ENCODE data around the gene SYNJ1.
"Not testable (repeated sequence)": the region's sequence is repeated elsewhere in the genome, so short reads cannot be mapped to it uniquely, and the experiment has no call there.

Gene SYNJ1

DNA sequence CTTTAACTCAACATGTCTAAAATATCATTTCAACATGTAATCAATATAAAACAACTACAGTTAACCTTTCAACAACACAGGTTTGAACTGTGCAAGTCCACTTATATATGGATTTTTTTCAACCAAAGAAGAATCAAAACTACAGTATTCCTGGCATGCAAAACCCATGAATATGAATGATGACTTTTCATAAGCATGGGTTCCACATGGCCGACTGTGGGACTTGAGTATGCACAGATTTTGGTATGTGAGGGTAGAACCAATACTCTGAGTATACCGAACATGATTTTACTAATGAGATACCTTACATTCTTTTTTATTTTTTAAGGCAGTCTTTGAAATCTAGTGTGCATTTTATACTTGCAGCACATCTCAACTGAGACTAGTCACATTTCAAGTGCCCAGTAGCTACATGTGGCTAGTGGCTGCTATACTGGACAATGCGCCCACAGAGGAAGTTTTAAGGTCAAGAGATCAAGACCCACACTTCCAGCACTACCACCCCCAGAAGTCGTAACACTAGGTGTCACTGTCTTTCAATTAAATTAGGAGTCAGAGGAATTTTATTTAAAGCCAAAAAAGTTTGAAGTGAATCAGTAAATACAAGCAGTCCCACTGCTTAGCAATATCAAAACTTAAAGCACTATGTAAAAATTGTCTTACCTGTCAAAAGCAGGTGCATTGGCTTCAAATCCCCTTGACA lies 40.0 kb downstream of the SYNJ1 start:
- no peak overlapping the region for H3K27ac Mint-ChIP-seq
- H3K4me3 Mint-ChIP-seq: no peak overlapping the region
- H3K36me3 Mint-ChIP-seq: peaks cover 4% of the 10 kb centered on the region
- H3K4me1 Mint-ChIP-seq (ENCODE audit: low read depth): no peaks in the 10 kb centered on the region
- no peaks in the 10 kb centered on the region for H3K9me3 Mint-ChIP-seq (ENCODE audit: low read depth)
- no peaks in the 10 kb centered on the region for H3K27me3 Mint-ChIP-seq

DNA sequence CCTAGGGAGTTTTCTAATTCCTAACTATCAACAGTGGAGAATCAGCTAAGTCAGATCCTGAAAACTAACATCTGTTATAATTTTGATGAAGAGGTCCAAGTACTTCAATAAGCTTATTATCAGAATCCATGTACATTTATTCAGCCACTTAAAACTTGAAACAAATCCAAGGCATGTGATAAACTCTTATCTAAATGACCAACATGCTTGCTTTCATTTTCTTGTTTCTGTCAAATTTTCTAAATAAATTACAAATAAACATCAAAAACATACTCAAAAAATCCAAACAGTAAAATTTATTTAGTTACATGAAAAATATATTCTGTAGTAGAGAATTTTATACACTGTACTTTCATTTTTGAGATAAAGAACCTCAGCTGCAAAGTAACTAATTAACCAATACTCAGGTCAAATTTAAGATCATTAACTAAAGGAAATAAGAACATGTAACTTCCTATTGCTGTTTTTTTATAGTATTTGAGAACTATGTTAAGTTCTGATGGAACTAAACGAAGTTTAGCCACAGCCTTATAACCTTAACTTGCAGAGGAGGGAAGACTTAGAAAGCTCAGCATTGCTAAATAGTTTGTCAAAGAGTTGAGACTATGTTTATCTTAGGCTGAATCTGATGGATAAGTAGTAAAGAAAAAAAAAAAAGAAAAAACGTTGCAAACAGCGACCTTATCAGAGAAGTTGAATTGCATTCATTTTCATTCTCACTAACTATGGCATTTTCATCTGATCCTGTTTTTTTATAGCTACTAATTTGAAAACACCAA lies 44.9 kb downstream of the SYNJ1 start:
- Mint-ChIP-seq H3K4me1 (ENCODE audit: low read depth) (no peaks in the 10 kb centered on the region), H3K36me3 (peaks cover 4% of the 10 kb centered on the region), H3K27ac (no peak overlapping the region), H3K9me3 (ENCODE audit: low read depth) (no peaks in the 10 kb centered on the region), H3K4me3 (no peak overlapping the region), H3K27me3 (no peaks in the 10 kb centered on the region)

DNA sequence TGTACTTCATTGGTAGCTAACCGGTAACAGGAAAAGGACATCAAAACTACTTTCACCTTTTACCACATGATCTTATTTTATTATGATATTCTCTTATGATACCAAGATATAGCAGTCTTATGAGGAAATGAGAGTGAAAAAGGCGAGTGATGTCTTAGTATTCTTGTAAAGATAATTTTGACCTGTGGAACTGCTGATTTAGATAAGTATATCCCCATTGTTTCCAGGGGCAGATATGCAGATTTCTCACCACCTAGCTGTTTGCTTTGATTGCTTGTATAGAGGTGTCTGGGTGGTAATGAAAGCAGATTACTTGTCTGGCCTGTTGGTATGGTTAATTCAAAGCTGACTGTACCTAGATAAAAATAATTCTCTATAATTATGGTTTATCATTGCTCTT lies 53.1 kb downstream of the SYNJ1 start:
- Mint-ChIP-seq H3K4me3 (no peak overlapping the region), H3K36me3 (peaks cover 10% of the 10 kb centered on the region), H3K9me3 (ENCODE audit: low read depth) (no peaks in the 10 kb centered on the region), H3K27ac (no peak overlapping the region), H3K4me1 (ENCODE audit: low read depth) (no peaks in the 10 kb centered on the region), H3K27me3 (no peaks in the 10 kb centered on the region)

DNA sequence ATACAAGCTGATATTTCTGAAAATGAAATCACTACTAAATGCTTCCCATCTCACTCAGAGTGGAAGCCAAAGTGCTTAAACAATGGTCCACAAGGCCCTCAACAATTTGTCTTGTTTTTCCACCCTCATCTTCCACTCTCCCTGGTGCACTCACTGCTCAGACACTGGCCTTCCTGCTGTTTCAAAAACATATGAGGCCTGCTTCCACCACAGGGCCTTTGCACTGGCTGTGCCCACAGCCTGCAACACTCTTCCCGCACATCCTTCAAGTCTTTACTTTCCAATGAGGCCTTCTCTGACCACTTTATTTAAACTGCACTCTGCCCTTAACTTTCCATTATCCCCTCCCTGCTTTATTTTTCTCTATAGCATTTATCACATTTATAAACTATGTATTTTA lies 53.8 kb downstream of the SYNJ1 start:
- Mint-ChIP-seq H3K4me1 (ENCODE audit: low read depth) (no peaks in the 10 kb centered on the region), H3K27me3 (no peaks in the 10 kb centered on the region), H3K36me3 (peaks cover 10% of the 10 kb centered on the region), H3K27ac (no peak overlapping the region), H3K9me3 (ENCODE audit: low read depth) (no peaks in the 10 kb centered on the region), H3K4me3 (no peak overlapping the region)

DNA sequence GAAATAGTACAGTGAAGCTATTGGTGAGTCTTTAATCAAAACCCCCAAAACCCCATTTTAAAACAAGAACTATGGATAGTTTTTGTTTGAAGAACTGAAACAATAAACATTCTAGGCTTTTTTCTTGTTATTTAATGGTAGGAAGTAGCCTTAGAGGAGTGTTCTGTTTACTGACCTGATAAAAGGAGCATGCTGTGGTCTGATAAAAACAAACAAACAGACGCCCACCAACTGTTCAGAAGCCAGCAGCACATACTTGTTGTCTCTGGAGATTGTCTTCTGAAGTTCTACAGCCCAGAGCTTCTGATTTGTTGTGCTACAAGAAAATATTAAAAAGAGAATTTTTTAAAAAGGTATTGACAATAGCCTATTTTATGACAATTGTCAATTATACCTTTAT lies 61.6 kb downstream of the SYNJ1 start:
- H3K9me3 Mint-ChIP-seq (ENCODE audit: low read depth): peaks cover 11% of the 10 kb centered on the region
- no peaks in the 10 kb centered on the region for H3K27me3 Mint-ChIP-seq
- H3K27ac Mint-ChIP-seq: no peak overlapping the region
- no peaks in the 10 kb centered on the region for H3K4me1 Mint-ChIP-seq (ENCODE audit: low read depth)
- H3K36me3 Mint-ChIP-seq: peaks cover 36% of the 10 kb centered on the region
- no peak overlapping the region for H3K4me3 Mint-ChIP-seq

DNA sequence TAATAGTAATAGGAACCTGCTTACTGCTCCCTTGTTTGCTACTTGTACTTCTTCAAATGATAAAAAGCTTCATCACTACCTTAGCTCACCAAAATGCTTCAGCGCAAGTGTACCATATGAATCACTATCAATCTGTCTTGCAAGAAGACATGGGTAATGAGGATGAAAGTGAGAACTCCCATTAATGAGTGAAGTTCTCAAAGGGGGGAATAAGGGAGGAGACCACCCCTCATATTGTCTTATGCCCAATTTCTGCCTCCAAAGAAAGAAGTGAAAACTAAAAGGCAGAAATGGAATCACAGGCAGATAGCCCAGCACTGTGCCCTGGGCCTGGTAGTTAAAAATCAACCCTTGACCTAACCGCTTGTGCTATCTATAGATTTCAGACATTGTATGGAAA lies 63.7 kb downstream of the SYNJ1 start:
- not testable (repeated sequence) for H3K27ac Mint-ChIP-seq; H3K4me1 Mint-ChIP-seq (ENCODE audit: low read depth); H3K4me3 Mint-ChIP-seq; H3K27me3 Mint-ChIP-seq
- Mint-ChIP-seq H3K36me3 (peaks cover 36% of the 10 kb centered on the region), H3K9me3 (ENCODE audit: low read depth) (peaks cover 11% of the 10 kb centered on the region)

DNA sequence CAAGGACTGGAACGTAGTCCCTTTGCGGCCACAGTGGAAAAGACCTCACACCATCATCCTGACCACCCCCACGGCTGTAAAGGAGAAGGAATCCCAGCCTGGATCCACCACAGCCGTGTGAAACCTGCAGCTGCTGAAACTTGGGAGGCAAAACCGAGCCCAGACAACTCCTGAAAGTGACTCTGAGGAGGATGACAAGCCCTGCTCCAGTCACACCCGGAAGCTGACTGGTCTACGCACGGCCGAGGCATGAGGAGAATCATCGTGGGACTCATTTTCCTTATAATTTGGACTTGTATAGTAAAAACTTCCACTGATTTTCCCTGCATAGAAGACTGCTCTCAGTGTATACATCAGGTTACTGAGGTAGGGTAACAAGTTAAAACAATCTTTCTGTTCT lies 65.8 kb downstream of the SYNJ1 start:
- not testable (repeated sequence) for H3K4me1 Mint-ChIP-seq (ENCODE audit: low read depth); H3K4me3 Mint-ChIP-seq; H3K27ac Mint-ChIP-seq; H3K27me3 Mint-ChIP-seq
- Mint-ChIP-seq H3K9me3 (ENCODE audit: low read depth) (peaks cover 11% of the 10 kb centered on the region), H3K36me3 (peaks cover 31% of the 10 kb centered on the region)

DNA sequence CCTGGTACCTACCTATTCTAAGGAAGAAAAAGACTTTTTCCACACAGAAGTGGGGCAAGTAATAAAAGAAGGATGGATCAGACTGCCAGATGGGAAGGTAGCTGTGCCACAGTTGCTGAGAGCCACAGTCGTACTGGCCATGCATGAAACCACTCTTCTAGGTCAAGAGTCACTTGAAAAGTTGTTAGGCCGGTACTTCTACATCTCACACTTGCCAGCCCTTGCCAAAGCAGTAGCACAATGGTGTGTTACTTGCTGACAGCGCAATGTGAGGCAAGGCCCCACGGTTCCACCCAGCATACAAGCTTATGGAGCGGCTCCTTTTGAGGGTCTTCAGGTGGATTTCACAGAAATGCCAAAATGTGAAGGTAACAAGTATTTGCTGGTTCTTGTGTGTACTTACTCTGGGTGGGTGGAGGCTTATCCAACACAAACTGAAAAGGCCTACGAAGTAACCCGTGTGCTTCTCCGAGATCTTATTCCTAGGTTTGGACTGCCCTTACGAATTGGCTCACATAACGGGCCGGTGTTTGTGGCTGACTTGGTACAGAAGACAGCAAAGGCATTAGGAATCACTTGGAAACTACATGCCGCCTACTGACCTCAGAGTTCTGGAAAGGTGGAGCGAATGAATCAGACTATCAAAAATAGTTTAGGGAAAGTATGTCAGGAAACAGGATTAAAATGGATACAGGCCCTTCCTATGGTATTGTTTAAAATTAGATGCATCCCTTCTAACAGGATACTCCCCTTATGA lies 66.6 kb downstream of the SYNJ1 start:
- H3K27me3 Mint-ChIP-seq; H3K27ac Mint-ChIP-seq; H3K4me3 Mint-ChIP-seq; H3K4me1 Mint-ChIP-seq (ENCODE audit: low read depth): not testable (repeated sequence)
- peaks cover 29% of the 10 kb centered on the region for H3K36me3 Mint-ChIP-seq
- H3K9me3 Mint-ChIP-seq (ENCODE audit: low read depth): peaks cover 11% of the 10 kb centered on the region

DNA sequence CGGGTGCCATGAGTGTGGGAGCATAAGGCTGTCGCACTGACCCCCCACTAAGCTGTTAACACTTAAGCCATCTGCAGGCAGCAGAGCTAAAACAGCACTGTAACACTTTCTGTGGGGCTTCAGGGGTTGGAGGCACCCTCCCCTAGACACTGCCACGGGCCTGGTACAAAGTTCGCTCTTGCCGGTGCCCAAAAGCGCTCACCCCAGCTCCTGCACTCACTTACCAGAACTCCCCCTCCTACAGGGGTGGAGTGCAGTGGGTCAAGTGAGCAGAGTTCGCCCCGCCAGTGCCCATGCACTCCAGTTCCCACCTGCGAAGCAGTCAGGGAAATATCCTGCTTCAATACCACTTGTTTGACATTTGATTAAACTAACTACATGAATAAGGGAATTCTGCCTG lies 69.3 kb downstream of the SYNJ1 start:
- Mint-ChIP-seq H3K4me3 (no peak overlapping the region), H3K27me3 (no peaks in the 10 kb centered on the region), H3K9me3 (ENCODE audit: low read depth) (no peaks in the 10 kb centered on the region), H3K36me3 (peaks cover 4% of the 10 kb centered on the region), H3K27ac (no peak overlapping the region), H3K4me1 (ENCODE audit: low read depth) (no peaks in the 10 kb centered on the region)

DNA sequence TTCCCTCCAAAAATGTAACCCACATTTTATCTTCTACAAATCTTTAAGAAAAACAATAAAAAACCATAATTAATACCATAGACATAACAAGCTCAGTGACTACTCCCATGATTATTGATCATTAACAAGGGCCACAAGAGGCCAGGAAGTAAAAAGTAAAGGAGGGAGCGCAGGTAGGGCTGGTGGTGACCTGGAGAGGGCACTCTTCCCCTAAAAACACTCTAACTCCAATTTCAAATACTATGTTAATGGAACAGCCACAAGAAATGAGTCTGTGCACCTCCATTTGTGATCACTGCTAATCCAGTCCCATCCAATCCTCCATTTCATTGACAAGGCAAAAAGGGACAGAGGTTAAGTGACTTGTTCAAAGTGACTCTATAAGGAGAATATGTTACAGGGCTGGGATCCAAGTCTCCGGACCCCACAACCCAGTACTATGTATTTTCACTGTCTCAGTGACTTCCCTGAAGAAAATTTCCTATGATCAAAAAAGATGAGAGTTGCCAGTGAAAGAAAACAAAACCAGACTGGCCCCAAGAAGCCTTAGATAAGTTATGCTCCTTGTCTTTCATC lies 74.4 kb downstream of the SYNJ1 start:
- no peak overlapping the region for H3K27ac Mint-ChIP-seq
- no peaks in the 10 kb centered on the region for H3K27me3 Mint-ChIP-seq
- no peaks in the 10 kb centered on the region for H3K36me3 Mint-ChIP-seq
- H3K4me1 Mint-ChIP-seq (ENCODE audit: low read depth): peaks cover 3% of the 10 kb centered on the region
- H3K9me3 Mint-ChIP-seq (ENCODE audit: low read depth): no peaks in the 10 kb centered on the region
- no peak overlapping the region for H3K4me3 Mint-ChIP-seq

DNA sequence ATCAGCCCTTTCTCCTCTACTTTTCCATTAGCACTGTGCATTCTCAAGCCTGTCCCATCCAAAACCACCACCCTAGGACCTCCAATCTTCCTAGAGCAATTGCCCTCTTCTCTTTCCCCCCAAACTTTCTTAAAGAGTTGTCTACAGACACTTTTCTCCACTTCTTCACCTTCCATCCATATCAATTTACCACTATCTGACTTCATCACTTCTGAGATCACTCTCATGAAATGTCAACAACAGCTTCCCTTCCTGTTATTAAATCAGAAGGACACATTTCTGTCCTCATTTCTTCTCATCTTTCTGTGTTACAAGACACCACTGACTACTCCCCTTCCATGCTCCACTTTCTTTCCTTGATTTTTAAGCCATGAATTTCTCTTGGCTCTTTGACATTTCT lies 79.6 kb downstream of the SYNJ1 start:
- H3K4me3 Mint-ChIP-seq: no peak overlapping the region
- H3K27ac Mint-ChIP-seq: no peak overlapping the region
- H3K27me3 Mint-ChIP-seq: no peaks in the 10 kb centered on the region
- H3K36me3 Mint-ChIP-seq: no peaks in the 10 kb centered on the region
- no peaks in the 10 kb centered on the region for H3K9me3 Mint-ChIP-seq (ENCODE audit: low read depth)
- peaks cover 3% of the 10 kb centered on the region for H3K4me1 Mint-ChIP-seq (ENCODE audit: low read depth)

DNA sequence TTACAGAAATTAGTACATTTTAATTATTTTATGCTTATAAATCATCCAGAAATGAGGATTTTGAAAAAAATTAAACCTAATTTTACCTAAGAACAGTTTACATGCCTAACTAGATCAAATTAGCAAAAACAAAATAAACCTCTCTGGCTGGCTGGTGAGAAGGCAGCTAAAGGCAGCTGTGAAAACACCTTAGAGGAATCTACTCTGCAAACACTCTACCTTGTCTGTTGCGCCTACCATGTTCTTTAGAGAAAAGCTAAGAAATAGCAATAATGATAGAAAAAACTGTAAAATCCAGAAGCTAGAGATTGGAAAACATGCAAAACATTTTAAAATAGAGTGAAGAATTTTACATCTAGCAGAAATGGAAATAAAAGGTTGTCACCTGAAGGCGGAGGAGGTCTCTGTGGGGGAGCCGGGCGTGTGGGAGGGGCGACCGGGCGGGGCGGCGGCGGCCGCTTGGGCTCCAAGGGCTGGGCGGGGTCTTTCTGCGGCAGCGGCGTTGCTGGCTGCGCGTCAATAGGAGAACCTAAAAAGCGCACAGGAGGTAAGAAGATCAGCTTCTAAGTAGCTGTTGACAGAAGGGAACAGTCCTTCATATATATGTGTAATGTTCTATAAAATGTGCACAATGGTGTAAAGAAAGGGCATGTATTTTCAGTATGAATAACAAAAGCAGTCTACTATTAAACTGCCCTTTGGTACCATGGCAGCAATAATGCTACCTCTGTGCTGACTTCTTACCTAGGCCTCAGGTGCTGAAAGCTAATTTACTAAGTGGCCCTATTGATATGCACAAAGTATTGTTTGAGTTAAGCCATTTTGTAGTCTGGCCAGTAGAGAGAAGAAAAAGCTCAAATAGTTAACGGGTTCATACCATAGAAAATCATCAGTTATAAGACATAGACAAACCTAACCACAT lies 82.3 kb downstream of the SYNJ1 start:
- H3K9me3 Mint-ChIP-seq (ENCODE audit: low read depth): no peaks in the 10 kb centered on the region
- no peaks in the 10 kb centered on the region for H3K4me1 Mint-ChIP-seq (ENCODE audit: low read depth)
- peaks cover 2% of the 10 kb centered on the region for H3K36me3 Mint-ChIP-seq
- no peaks in the 10 kb centered on the region for H3K27me3 Mint-ChIP-seq
- peak overlapping the region; percentile 52 for H3K27ac Mint-ChIP-seq
- H3K4me3 Mint-ChIP-seq: no peak overlapping the region

DNA sequence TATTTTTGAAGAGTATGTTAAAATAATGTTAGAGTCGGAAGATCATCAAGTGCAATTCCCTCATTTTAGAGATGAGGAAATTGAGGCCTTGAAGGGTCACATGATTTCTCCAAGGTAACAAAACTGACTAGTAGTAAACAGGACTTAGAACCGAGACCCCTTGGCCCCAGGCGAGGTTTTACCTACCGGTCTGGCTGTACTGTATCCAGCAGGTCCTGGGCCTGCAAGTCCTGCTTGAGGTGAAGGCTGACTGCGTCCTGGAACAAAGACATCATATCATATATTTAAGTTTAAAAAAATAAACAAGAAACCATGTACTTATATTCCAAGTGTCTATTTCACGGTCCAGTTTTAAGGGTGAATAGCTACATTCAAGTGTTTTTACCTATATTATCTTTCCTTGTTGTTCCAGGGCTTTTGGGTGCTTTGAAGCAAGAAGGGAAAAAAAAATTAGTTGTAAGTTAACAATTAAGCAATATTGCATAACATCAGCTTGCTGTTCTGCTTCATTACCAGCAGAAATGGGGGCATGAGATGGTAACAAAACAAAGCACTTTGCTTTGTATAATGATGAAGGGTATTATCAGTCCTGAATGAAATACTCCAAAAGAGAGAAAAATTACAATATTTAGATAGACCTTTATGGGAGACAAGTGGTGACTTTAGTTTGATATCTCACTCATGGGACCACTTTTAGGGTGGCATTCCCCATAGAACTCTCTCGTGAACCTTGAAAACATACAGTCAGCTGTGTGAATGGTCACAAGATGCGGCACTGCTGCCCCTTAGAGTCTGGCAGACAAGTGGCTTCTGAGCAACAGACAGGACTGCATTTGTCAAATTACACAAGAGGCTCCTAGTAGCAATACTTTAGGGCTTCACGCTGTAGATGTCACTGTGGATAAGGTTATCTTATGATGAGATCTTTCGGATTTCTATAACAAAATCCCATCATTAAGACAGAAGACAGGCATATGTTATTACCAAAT lies 85.8 kb downstream of the SYNJ1 start:
- H3K4me1 Mint-ChIP-seq (ENCODE audit: low read depth): no peaks in the 10 kb centered on the region
- H3K4me3 Mint-ChIP-seq: no peak overlapping the region
- H3K27ac Mint-ChIP-seq: no peak overlapping the region
- peaks cover 4% of the 10 kb centered on the region for H3K36me3 Mint-ChIP-seq
- no peaks in the 10 kb centered on the region for H3K9me3 Mint-ChIP-seq (ENCODE audit: low read depth)
- no peaks in the 10 kb centered on the region for H3K27me3 Mint-ChIP-seq

Measured in activated naive CD8-positive, alpha-beta T cell (primary cell).